OCI-LY3 (cell line): ENCODE results near the gene SH2D3A.

ENCODE experiments used
- CTCF ChIP-seq: fragments of 200-600, 300-600 bp; sonication (generic); IDR thresholded peaks from 2 replicates; pipeline ENCODE4 v1.5.1; 2014; ENCODE audit warnings: antibody characterized with exemption, low read length, low read depth
- EZH2phosphoT487 ChIP-seq: fragments of 200-600 bp; shearing (Covaris generic); IDR thresholded peaks from 2 replicates; pipeline ENCODE4 v1.6.1; 2018; ENCODE audit warnings: antibody characterized with exemption, mixed run types, low read depth

GRCh38 chr19:6793411-6793810, 26.2 kb upstream of the SH2D3A start:
- no peak for TF ChIP-seq CTCF
- no peak for TF ChIP-seq EZH2phosphoT487
